Caki2 (cell line): ENCODE data around the gene TLR7. TPM values are rescaled to one million over a fixed set of nuclear protein-coding genes. Genes with fewer than 3 reads are reported as not detected.

Experiments used
- DNase-seq: peaks from one replicate; pipeline ENCODE4 v3.0.0-alpha.2; 2015; ENCODE audit warnings: low read depth
- in situ Hi-C: cut with HindIII; loops from 2 replicates; pipeline ENCODE4 v1.10.0; 2016; ENCODE audit warnings: low sequenced_read_pairs, low pct_unique_long_range_greater_than_20kb, mixed read lengths
- total RNA-seq: library from RNA; depleted of rRNA; stranded (reverse); fragments of >200 nt; shearing (Covaris generic); gene quantifications from 2 replicates; pipeline ENCODE4 v1.2.3, GENCODE V29; 2014; ENCODE audit warnings: low replicate concordance; rRNA removed

TLR7 gene
- not detected in 2 replicates for total RNA-seq

- in situ Hi-C loops = no loop called here
- DNase-seq = no peak
Observed at GRCh38 chrX:12866451-12867377, at the start of gene TLR7. TLR7 (plus strand) TSS chrX:12867072; CDS start chrX:12867579, 507 bp downstream.

GRCh38 chrX:12817528-12817927, 49.3 kb upstream of the TLR7 start:
- in situ Hi-C loops = no loop called here
- no peak for DNase-seq

- in situ Hi-C loops = no loop called here
Observed at GRCh38 chrX:12819222-12819621, 47.6 kb upstream of the TLR7 start.

GRCh38 chrX:12820737-12821136, 46.1 kb upstream of the TLR7 start:
- in situ Hi-C loops = no loop called here
- no peak for DNase-seq

More at GRCh38 chrX:12819222-12819621, 47.6 kb upstream of the TLR7 start:
- no peak for DNase-seq

- in situ Hi-C loops = no loop called here
- DNase-seq = no peak
Observed at GRCh38 chrX:12824944-12825343, 41.9 kb upstream of the TLR7 start.

- DNase-seq = peak; percentile 85
Observed at GRCh38 chrX:12825801-12826200, 41.1 kb upstream of the TLR7 start.

GRCh38 chrX:12843061-12843667, 23.7 kb upstream of the TLR7 start:
- no peak for DNase-seq
- in situ Hi-C loops = no loop called here

More at GRCh38 chrX:12825801-12826200, 41.1 kb upstream of the TLR7 start:
- in situ Hi-C loops = no loop called here

- no peak for DNase-seq
- in situ Hi-C loops = no loop called here
Observed at GRCh38 chrX:12843668-12844279, 23.1 kb upstream of the TLR7 start.

GRCh38 chrX:12844319-12844718, 22.6 kb upstream of the TLR7 start:
- in situ Hi-C loops = no loop called here
- DNase-seq = no peak

- in situ Hi-C loops = no loop called here
Observed at GRCh38 chrX:12865359-12865758, 1.5 kb upstream of the TLR7 start.

GRCh38 chrX:12867685-12868084, 813 bp downstream of the TLR7 start:
- in situ Hi-C loops = no loop called here
- no peak for DNase-seq

More at GRCh38 chrX:12865359-12865758, 1.5 kb upstream of the TLR7 start:
- no peak for DNase-seq

- DNase-seq = no peak
- in situ Hi-C loops = no loop called here
Observed at GRCh38 chrX:12868747-12869146, 1.9 kb downstream of the TLR7 start.

- no peak for DNase-seq
- in situ Hi-C loops = no loop called here
Observed at GRCh38 chrX:12871257-12871656, 4.4 kb downstream of the TLR7 start.

GRCh38 chrX:12872741-12873140, 5.9 kb downstream of the TLR7 start:
- in situ Hi-C loops = no loop called here
- no peak for DNase-seq

GRCh38 chrX:12874581-12874980, 7.7 kb downstream of the TLR7 start:
- DNase-seq = no peak
- in situ Hi-C loops = no loop called here

GRCh38 chrX:12877386-12877785, 10.5 kb downstream of the TLR7 start:
- DNase-seq = peak; percentile 1
- in situ Hi-C loops = no loop called here

GRCh38 chrX:12878536-12878935, 11.7 kb downstream of the TLR7 start:
- DNase-seq = no peak

GRCh38 chrX:12881914-12882313, 15.0 kb downstream of the TLR7 start:
- in situ Hi-C loops = no loop called here
- DNase-seq = no peak

More at GRCh38 chrX:12878536-12878935, 11.7 kb downstream of the TLR7 start:
- in situ Hi-C loops = no loop called here

- in situ Hi-C loops = no loop called here
- no peak for DNase-seq
Observed at GRCh38 chrX:12885508-12885907, 18.6 kb downstream of the TLR7 start.
